Activated CD8-positive, alpha-beta T cell treated with anti-CD3 and anti-CD28 coated beads, Interleukin-2, amount 10 ng/mL, durations not matched to agents 7 days and 5 days (primary cell): ENCODE results near the gene CSTF3. TPM values are rescaled to one million over a fixed set of nuclear protein-coding genes. Genes with fewer than 3 reads are reported as not detected.

ENCODE experiments used
- ATAC-seq: fragments of 150-1000 bp; cut with Tn5 transposase; one replicate; pipeline ENCODE4 v1.10.0; 2021; ENCODE audit warnings: moderate library complexity
- CTCF ChIA-PET: fragments of 350-600 bp; sonication (Branson Sonifier 250); formaldehyde crosslinking; loops from one replicate; lab custom pipeline; 2021; ENCODE audit warnings: antibody characterized with exemption; lab: Charles Lee
- POLR2A ChIA-PET: fragments of 350-600 bp; sonication (Branson Sonifier 250); formaldehyde crosslinking; loops from one replicate; lab custom pipeline; 2021; ENCODE audit warnings: antibody characterized with exemption; lab: Charles Lee
- DNase-seq: peaks from one replicate; pipeline ENCODE4 v3.0.0-alpha.2; 2020
- H3K27ac Mint-ChIP-seq: one replicate; pipeline ENCODE4 v1.8.0; 2021; ENCODE audit warnings: mild to moderate bottlenecking, mixed read lengths
- H3K27me3 Mint-ChIP-seq: one replicate; pipeline ENCODE4 v1.8.0; 2021; ENCODE audit warnings: low read depth, mixed read lengths
- H3K36me3 Mint-ChIP-seq: one replicate; pipeline ENCODE4 v1.8.0; 2021; ENCODE audit warnings: low read depth, mixed read lengths
- H3K4me1 Mint-ChIP-seq: one replicate; pipeline ENCODE4 v1.8.0; 2021; ENCODE audit warnings: low read depth, mixed read lengths
- H3K4me3 Mint-ChIP-seq: one replicate; pipeline ENCODE4 v1.8.0; 2021; ENCODE audit warnings: mild to moderate bottlenecking, mixed read lengths
- H3K9me3 Mint-ChIP-seq: one replicate; pipeline ENCODE4 v1.8.0; 2022; ENCODE audit warnings: mixed read lengths; ENCODE audit not compliant: insufficient read depth
- total RNA-seq, 2 experiments: library from RNA; stranded (reverse); gene quantifications; one replicate each; pipeline ENCODE4 v1.2.3, GENCODE V29; 2021

Gene CSTF3
- total RNA-seq, 2 experiments from 2014 or later, result 26.5 to 27.2 TPM

DNA sequence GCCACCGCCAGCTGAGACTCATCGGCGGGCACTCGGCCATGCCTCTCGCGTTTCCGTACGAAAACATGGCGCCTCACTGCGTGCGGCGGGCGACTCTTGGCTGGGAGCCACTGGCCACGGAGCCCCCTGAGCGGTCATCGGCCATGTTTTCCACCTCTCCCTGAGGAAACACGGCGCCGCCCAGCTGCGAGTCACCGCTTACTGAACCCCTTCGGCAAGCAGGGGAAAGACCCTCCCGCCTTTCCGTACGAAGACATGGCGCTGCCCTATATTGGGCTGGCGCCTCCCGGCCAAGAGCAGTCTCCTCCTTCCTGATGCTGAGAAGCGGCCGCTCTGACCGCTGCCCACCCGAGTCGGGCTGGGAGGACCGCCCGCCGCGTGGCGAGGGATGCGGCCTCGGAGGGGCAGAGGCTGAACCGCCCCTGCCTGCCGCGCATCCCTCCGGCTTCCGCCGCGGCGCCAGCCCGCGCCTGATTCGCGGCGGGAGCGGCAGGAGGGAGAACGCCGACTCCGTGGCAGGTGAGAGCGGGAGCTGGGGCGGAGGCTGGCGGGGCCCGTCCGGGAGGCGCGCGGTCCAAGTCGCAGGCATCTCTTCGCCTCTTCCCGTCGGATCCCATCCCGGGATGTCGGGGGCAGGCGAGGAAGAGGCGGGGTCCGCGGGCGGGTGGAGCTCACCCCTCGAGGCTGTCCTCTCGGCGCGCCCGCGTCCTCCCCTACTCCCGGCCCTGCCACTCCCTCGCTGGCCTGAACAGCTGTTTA, 121.8 kb downstream of the CSTF3 start, which contains the start of gene TCP11L1:
Gene TCP11L1 (plus strand): TSS at position 299 of the 759 bp plus-strand sequence. CDS start 4,202 bp downstream, outside the sequence.
- ChIA-PET CTCF (interaction anchor here (0.7 to 1.8 kb wide), 8 partner anchors 12 to 71 kb away, joined by 3 to 9 read pairs (median 4); partner anchors contain the start of gene DEPDC7), POLR2A (interaction anchor here (0.6 to 2.9 kb wide), 11 partner anchors 18 to 1397 kb away, joined by 3 to 14 read pairs (median 4); partner anchors contain the start of genes CD59, CSTF3 and DEPDC7)
- ATAC-seq (peak; percentile 90), DNase-seq (peak; percentile 85)
- H3K4me1 Mint-ChIP-seq, result peaks cover 28% of the 10 kb centered on the region
- H3K9me3 Mint-ChIP-seq, result no peaks in the 10 kb centered on the region
- peak within 1 kb of the TSS; percentile 97 for H3K27ac Mint-ChIP-seq
- peaks cover 12% of the 10 kb centered on the region for H3K36me3 Mint-ChIP-seq
- peaks cover 8% of the 10 kb centered on the region for H3K27me3 Mint-ChIP-seq
- H3K4me3 Mint-ChIP-seq, result peak within 1 kb of the TSS; percentile 90

DNA sequence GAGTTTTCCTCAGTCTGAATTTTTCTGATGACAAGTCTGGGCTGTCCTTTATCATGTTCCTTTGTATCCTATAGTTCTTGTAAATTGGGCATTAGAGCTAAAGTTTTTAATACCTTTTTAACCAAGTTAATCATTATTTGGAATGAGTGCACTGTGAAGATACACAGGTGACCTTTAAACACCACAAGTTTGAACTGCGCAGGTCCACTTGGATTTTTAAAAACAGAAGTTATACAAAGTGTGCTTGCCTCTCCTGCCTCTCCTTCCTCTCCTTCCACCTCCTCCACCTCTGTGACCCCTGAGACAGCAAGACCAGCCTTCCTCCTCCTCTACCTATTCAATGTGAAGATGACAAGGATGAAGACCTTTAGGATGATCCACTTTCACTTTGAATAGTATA, 126.3 kb downstream of the CSTF3 start:
- no peak overlapping the region for H3K27ac Mint-ChIP-seq
- H3K9me3 Mint-ChIP-seq, result no peaks in the 10 kb centered on the region
- POLR2A ChIA-PET, result no interaction called here
- peaks cover 7% of the 10 kb centered on the region for H3K4me1 Mint-ChIP-seq
- no peaks in the 10 kb centered on the region for H3K36me3 Mint-ChIP-seq
- CTCF ChIA-PET, result interaction anchor here (1.6 kb wide), 1 partner anchor 9 kb away, joined by 4 read pairs; no protein-coding TSS in a partner anchor
- peaks cover 8% of the 10 kb centered on the region for H3K27me3 Mint-ChIP-seq
- no peak overlapping the region for H3K4me3 Mint-ChIP-seq
- DNase-seq, result no peak
- ATAC-seq, result no peak

Other genes starting within 250 kb of the CSTF3 start
- 1 to 10 TPM; 1.2 to 2.8 TPM for gene DEPDC7, start 145.6 kb downstream of the CSTF3 start, total RNA-seq
- gene TCP11L1, start 121.9 kb downstream of the CSTF3 start, total RNA-seq, result 10 to 100 TPM; 17.2 to 21.0 TPM
- gene HIPK3, start 95.9 kb upstream of the CSTF3 start, total RNA-seq, result 10 to 100 TPM; 36.9 to 37.7 TPM
- not detected for gene KIAA1549L, start 214.6 kb upstream of the CSTF3 start, total RNA-seq